Measurements from ENCODE around the gene LRRIQ1.
"Not testable (repeated sequence)": the region's sequence is repeated elsewhere in the genome, so short reads cannot be mapped to it uniquely, and the experiment has no call there.

LRRIQ1 gene

DNA sequence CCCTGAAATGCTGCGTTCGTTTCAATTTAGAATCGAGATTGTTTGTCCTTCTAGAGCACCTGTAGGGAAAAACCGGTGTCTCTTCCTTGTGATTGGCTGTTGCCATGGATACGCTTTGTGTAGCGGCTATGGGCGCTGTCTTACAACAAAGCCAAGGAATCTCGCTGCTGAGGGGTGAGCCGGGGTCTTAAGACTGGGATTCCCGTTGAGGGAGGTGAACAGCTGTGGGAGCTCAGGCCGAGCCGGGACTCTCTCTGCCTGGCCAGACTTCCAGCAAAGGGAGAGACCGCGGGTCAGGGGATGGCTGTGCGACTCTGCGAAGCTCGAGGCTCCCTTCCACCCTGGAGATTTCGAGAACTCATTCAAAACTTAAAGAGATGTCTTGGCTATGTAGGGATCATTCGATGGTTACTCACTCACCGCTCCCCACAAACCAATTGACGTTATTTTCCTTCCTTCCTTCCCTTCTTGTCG, at the start of gene LRRIQ1, which contains the start of gene TSPAN19:
Gene LRRIQ1, plus strand, starts transcription at position 118 of the 474 bp plus-strand sequence. CDS start 1,826 bp downstream, outside the sequence.
Gene TSPAN19, minus strand, starts transcription at position 44 of the 474 bp plus-strand sequence. CDS start 6,331 bp downstream, outside the sequence.
- peak; percentile 30 for DNase-seq

DNA sequence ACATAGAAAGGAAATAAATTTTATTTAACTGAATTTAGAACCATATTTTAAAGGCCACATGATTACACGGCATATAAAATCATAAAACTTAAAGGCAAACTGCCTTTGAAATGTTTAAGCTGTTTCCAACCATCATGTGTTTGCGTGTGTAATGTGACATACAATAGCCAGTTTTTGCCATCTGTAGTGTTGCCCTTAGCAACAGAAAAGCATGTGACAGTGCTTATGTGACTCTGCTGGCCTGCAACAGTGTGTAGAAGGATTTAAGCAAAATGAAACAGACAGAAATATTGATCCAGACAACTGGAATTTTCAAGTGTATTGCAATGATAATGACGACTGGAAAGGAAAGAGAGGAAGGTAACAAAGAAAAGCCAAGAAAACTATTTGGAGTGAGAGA, 49.6 kb upstream of the LRRIQ1 start:
- DNase-seq: no peak

DNA sequence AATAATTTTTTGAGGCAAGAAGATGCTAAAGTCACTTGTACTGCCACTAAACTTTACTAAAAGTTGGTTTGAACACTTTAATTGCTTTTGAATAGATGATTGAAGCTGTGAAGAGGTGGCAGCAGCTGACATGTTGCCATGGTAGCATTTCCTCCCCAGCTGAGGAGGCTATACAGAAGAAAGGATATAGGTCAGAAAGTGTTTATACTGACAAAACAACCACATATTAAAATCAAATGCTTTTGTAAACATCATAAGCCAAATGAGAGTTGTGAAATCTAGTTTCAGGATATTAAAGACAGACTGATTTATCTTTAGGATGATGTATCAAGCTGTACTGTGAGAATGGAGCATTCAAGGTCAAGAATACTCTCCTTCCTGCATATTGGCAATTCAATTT, 41.7 kb upstream of the LRRIQ1 start:
- no peak for DNase-seq

DNA sequence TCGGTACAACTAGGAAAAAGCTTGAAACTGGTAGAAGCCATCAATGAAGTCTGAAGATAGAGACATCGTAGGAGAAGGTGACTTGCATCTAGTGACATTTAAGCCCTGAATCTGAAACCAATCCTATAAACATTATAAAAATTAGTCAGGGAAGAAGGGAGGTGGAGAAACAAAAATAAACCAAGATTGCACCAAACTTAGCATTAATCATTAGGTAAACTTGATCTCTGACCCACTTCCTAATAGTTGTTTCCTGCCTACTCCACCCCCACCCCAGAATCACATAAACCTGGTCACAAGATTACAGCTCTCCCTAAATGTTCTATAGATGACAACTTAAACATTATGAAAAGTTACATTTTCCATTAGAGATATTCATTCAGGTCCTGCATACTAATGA, 40.5 kb upstream of the LRRIQ1 start:
- DNase-seq: no peak

GRCh38 chr12:84996759-84997158, 39.4 kb upstream of the LRRIQ1 start:
- no peak for DNase-seq

- DNase-seq: no peak
Observed at GRCh38 chr12:84998341-84998740, 37.8 kb upstream of the LRRIQ1 start.

GRCh38 chr12:85000729-85001128, 35.4 kb upstream of the LRRIQ1 start:
- no peak for DNase-seq

DNA sequence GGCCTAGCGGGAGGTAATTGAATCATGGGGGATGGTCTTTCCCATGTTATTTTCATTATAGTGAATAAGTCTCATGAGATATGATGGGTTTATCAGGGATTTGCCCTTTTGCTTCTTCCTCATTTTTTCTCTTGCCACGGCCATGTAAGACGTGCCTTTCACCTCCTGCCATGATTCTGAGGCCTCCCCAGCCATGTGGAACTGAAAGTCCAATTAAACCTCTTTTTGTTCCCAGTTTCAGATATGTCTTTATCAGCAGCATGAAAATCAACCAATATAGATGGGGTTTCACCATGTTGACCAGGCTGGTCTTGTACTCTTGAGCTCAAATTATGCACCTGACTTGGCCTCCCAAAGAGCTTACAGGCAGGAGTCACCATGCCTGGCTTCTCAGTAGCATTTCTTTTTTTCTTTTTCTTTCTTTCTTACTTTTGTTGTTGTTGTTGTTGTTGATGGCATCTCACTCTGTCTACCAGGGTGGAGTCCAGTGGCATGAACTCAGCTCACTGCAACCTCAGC, 33.3 kb upstream of the LRRIQ1 start:
- DNase-seq: no peak

DNA sequence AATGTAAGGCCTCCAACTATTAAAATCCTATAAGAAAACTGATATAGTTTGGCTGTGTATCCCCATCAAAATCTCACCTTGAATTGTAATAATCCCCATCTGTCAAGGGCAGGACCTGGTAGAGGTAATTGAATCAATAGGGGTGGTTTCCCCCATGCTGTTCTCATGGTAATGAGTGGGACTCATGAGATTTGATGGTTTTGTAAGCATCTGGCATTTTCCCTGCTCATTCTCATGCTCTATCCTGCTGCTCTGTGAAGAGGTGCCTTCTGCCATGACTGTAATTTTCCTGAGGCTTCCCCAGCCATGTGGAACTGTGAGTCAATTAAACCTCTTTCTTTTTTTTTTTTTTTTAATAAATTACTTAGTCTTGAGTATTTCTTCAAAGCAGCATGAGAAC, 31.9 kb upstream of the LRRIQ1 start:
- no peak for DNase-seq

- not testable (repeated sequence) for DNase-seq
Observed at GRCh38 chr12:85005047-85005446, 31.1 kb upstream of the LRRIQ1 start.

DNA sequence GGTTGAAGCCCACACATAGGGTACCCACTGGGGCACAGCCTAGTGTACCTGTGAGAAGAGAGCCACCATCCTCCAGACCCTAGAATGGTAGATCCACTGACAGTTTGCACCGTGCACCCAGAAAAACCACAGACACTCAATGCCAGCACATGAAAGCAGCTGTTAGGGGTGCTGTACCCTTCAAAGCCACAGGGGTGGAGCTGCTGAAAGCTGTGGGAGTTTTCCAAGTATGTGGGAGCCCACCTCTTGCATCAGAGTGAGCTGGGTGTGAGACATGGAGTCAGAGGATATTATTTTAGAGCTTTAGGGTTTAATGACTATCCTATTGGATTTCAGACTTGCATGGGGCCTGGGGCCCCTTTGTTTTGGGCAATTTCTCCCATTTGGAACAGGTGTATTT, 30.5 kb upstream of the LRRIQ1 start:
- no peak for DNase-seq

DNA sequence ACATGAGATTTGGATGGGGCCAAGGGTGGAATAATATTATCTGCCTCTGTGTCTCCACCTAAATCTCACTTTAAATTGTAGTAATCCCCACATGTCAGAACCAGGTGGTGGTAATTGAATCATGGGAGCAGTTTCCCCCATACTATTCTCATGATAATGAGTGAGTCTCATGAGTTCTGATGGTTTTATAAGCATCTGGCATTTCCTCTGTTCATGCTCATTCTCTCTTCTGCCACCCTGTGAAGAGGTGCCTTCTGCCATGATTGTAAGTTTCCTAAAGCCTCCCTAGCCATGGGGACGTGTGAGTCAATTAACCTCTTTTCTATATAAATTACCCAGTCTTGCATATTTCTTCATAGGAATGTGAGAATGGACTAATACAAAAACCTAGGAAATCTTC, 29.9 kb upstream of the LRRIQ1 start:
- no peak for DNase-seq

DNA sequence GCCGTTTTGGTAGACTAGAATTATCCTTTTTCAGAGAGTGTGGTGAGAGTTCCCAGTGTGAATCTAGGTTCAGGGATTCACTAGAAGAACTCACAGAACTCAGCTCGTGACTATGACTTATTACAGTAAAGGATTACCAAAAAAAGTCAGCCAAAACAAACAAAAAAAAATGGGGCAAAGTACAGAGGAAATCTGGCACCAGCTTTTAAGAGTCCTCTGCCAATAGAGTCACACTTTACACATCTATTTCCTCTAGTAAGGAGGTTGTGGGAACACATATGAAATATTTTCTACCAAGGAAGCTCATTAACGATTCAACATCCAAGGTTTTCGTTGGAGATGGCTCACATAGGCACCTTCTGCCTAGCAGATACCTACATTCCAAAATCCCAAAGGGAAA, 28.3 kb upstream of the LRRIQ1 start:
- DNase-seq: no peak

GRCh38 chr12:85016413-85016812, 19.7 kb upstream of the LRRIQ1 start:
- DNase-seq: peak; percentile 45

GRCh38 chr12:85017133-85017532, 19.0 kb upstream of the LRRIQ1 start:
- DNase-seq: no peak

GRCh38 chr12:85017618-85018017, 18.5 kb upstream of the LRRIQ1 start:
- DNase-seq: no peak

GRCh38 chr12:85018098-85018497, 18.1 kb upstream of the LRRIQ1 start:
- no peak for DNase-seq

- DNase-seq: no peak
Observed at GRCh38 chr12:85029456-85029855, 6.7 kb upstream of the LRRIQ1 start.

GRCh38 chr12:85036733-85037132, 582 bp downstream of the LRRIQ1 start:
- DNase-seq: no peak

- no peak for DNase-seq
Observed at GRCh38 chr12:85041395-85041794, 5.2 kb downstream of the LRRIQ1 start.

GRCh38 chr12:85043829-85044228, 7.7 kb downstream of the LRRIQ1 start:
- DNase-seq: no peak

- DNase-seq: peak; percentile 1
Observed at GRCh38 chr12:85057370-85057963, 21.3 kb downstream of the LRRIQ1 start.

DNA sequence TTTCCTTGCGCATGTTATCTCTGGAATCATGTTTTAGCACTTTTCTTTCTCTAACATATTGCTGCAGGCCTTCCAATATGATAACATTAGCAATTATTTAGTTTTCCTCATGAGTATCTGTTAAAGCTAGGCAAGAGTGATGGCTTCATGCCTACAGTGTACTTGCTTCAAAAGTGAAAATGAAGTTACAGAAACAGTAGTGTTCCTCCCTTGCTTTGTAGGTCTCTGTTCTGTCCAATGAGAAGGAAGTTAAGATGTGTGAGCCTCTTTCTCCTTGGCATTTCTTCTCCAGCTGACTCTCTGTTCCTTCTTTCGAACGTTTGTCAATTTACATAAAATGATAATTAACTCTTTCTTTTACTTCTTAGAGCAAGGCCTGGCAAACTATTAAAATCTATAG, 22.2 kb downstream of the LRRIQ1 start:
- no peak for DNase-seq

DNA sequence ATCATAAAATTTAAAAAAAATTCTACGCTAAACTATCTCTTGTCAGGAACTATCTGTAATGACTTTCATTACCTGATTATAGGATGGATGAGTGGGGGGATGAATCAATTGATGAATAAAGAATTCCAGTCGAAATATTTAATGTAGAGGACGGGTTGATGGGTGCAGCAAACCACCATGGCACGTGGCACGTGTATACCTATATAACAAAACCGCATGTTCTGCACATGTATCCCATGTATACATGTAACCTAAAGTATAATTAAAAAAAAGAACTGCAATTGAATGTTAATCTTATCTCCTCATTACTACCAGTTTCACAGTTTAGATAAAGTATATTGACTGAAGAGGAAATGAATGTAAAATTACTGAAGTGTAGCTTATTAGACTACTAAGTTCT, 23.4 kb downstream of the LRRIQ1 start:
- no peak for DNase-seq

DNA sequence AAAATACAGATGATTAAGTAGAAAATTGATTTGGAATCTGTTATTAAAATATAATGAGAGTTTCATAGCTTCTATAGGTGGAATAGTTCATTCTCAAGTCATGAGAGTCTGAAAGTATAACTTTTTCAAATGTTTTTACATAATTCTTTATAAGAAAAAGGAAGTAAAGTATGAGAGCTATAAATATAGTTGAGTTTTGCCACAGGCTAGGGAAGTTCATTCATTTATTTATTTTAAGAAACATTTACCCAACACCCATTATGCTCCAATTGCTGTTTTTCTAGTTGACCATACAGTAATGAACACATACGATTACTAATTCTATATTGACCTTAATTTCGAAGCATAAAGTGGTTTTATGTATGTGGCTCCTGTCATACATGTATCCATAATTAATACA, 24.8 kb downstream of the LRRIQ1 start:
- DNase-seq: no peak
